Measurements from ENCODE around the gene HAUS5. TPM values are rescaled to one million over a fixed set of nuclear protein-coding genes. Genes with fewer than 3 reads are reported as not detected.

The HAUS5 gene
- total and polyA plus RNA-seq, 8 donors = 5.6 to 22.5 (median 7.4) TPM

DNA sequence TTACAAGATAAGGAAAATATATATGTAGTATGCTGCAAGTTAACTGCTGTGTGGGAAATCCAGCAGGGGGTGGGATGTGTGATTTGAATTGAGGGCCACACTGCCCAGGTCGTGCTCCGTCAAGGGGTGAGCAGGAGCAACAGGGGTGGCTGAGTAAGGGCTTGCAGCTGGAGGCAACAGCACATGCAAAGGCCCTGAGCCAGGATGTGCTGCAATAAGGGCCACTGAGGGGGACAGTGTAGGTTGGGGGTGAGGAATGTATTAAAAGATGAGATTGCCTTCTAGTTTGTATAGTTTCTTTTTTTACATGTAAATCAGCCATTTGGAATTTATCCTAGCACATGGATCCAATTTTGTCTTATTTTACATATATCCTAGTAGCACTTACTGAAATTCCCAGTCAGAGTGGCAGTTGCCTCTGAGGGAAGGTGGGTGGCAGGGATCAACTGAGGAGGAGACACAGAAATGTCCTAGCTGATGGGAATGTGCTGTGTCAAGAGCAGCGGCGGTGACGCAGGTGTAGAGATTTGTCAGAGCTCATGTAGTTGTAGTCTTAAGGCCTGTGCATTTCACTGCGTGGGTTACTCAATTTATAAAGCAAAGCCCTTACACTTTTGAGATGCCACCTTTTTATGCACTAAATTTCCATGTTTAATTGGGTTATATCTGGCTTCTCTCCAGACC, 10.9 kb downstream of the HAUS5 start:
- Histone ChIP-seq H3K27ac (no peak overlapping the region), H3K9me3 (no peaks in the 10 kb centered on the region), H3K36me3 (no peaks in the 10 kb centered on the region), H3K27me3 (no peaks in the 10 kb centered on the region), H3K4me1 (no peaks in the 10 kb centered on the region), H3K4me3 (no peak overlapping the region)
- intact Hi-C loops (cut with DNase I) = no loop called here
- no peak for TF ChIP-seq CTCF (IDR thresholded peaks at IDR 0.05)
- DNase-seq (no peak), FAIRE-seq (no peak), ATAC-seq (no peak)
- WGBS, 2 donors = 85% methylated on average over 6 of the region's 6 CpGs

- peak overlapping the region; percentile 68 to 89 (median 80) for H3K27ac ChIP-seq
- no peak for TF ChIP-seq CTCF (IDR thresholded peaks at IDR 0.05)
- H3K4me3 ChIP-seq = peak overlapping the region; percentile 89 to 98 (median 94)
- peaks cover 5 to 13% (median 7%) of the 10 kb centered on the region in 3 donors for H3K4me1 ChIP-seq
- intact Hi-C loops (cut with DNase I) = no loop called here
- no peaks in the 10 kb centered on the region for H3K9me3 ChIP-seq
- H3K36me3 ChIP-seq = peaks cover 0 to 28% (median 9%) of the 10 kb centered on the region in 3 donors
- ATAC-seq = no peak
- H3K27me3 ChIP-seq = no peaks in the 10 kb centered on the region
- no peak for FAIRE-seq
- WGBS, 2 donors = 5% methylated on average over 9 of the region's 9 CpGs
- DNase-seq = no peak
Measured at GRCh38 chr19:35628264-35628564, 15.7 kb downstream of the HAUS5 start.

DNA sequence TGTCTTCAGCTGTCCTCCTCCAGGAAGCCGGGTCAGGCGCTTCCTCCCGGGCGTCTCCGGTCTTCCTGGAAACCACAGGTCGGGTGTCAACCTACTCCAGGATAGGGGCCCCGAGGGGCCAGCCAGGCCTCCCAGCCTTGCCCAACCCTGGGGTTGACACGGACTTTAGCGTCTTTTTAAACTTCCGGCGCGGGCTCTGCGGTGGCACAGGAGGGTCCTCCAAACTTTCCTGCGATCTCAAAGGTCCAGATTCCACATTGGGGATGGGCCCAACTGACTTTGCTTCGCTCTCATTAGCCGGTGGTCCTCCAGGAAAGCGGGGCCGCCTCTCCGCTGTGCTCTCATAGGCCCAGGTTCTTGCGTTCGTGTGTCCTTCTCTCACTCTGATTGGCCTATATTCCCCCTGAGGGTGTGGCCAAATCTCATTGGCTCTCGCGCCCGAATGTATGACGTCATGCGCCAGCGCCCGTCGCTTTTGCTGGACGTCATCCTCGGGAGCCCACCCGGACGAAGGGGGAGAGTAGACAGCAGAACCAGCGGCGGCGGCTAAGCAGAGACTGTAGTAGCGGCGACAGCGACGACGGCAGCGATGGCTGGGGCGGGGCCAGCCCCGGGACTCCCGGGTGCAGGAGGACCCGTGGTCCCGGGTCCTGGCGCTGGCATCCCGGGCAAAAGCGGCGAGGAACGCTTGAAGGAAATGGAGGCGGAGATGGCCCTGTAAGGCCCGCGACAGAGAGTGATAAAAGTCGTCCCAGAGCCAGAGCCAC, 16.2 kb downstream of the HAUS5 start, which contains the start of gene RBM42:
Gene RBM42 (plus strand): TSS at position 472 of the 767 bp plus-strand sequence. CDS start 118 bp downstream, at position 590.
- no peaks in the 10 kb centered on the region for H3K9me3 ChIP-seq
- ATAC-seq (peak; percentile 99 to 100 (median 99)), FAIRE-seq (peak; percentile 98), DNase-seq (peak; percentile 94 to 97 (median 96))
- peaks cover 0 to 33% (median 9%) of the 10 kb centered on the region in 3 donors for H3K36me3 ChIP-seq
- H3K4me1 ChIP-seq = peaks cover 5 to 13% (median 7%) of the 10 kb centered on the region in 3 donors
- H3K27me3 ChIP-seq = no peaks in the 10 kb centered on the region
- peak within 1 kb of the TSS; percentile 68 to 89 (median 80) for H3K27ac ChIP-seq
- WGBS, 2 donors = 0% methylated on average over 56 of the region's 56 CpGs
- intact Hi-C loops (cut with DNase I) = no loop called here
- no peak for TF ChIP-seq CTCF (IDR thresholded peaks at IDR 0.05)
- H3K4me3 ChIP-seq = peak within 1 kb of the TSS; percentile 89 to 98 (median 94)

GRCh38 chr19:35629332-35629633, 16.7 kb downstream of the HAUS5 start:
- no peaks in the 10 kb centered on the region for H3K9me3 ChIP-seq
- H3K27me3 ChIP-seq = no peaks in the 10 kb centered on the region
- ATAC-seq = peak in 1 of 4 donors; percentile 1
- H3K36me3 ChIP-seq = peaks cover 0 to 39% (median 14%) of the 10 kb centered on the region in 3 donors
- 3% methylated on average over 12 to 15 of the region's 15 CpGs for WGBS, 2 donors
- no peak for FAIRE-seq
- peak overlapping the region; percentile 68 to 89 (median 80) for H3K27ac ChIP-seq
- no peak for TF ChIP-seq CTCF (IDR thresholded peaks at IDR 0.05)
- H3K4me3 ChIP-seq = peak overlapping the region; percentile 89 to 98 (median 94)
- peaks cover 5 to 13% (median 7%) of the 10 kb centered on the region in 3 donors for H3K4me1 ChIP-seq
- intact Hi-C loops (cut with DNase I) = no loop called here
- no peak for DNase-seq
